NCI-H446 (cell line): ENCODE data around the gene MTHFD1L.

ENCODE experiments used
- DNase-seq, 2 experiments: peaks; one replicate each; lab custom pipeline; 2025; lab: John Stamatoyannopoulos, UW

MTHFD1L gene

GRCh38 chr6:150991487-150991886, 126.0 kb downstream of the MTHFD1L start:
- no peak for DNase-seq

DNA sequence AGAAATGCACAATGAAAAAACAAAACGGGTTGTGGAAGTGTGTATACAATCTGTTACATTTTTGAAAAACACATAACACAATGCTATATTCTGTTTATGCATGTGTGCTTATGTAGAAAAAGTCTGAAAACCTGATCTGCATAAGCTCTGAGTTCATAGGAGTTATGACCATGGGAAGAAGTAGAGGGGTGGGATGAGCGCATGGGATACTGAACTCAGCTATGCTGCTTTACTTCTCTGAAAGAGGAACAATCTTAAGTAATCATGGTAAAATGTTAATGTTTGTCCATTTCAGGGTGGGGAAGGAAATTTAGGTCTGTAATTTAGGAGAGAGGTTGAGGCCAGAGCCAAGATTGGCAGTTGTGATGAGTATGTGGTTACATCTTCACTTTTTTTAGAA, 126.8 kb downstream of the MTHFD1L start:
- no peak for DNase-seq

- DNase-seq: no peak
Measured at GRCh38 chr6:150992703-150993102, 127.2 kb downstream of the MTHFD1L start.

GRCh38 chr6:150993253-150993652, 127.8 kb downstream of the MTHFD1L start:
- DNase-seq: no peak

- DNase-seq: no peak
Measured at GRCh38 chr6:150994026-150994425, 128.5 kb downstream of the MTHFD1L start.

- DNase-seq: no peak
Measured at GRCh38 chr6:150996968-150997367, 131.5 kb downstream of the MTHFD1L start.

DNA sequence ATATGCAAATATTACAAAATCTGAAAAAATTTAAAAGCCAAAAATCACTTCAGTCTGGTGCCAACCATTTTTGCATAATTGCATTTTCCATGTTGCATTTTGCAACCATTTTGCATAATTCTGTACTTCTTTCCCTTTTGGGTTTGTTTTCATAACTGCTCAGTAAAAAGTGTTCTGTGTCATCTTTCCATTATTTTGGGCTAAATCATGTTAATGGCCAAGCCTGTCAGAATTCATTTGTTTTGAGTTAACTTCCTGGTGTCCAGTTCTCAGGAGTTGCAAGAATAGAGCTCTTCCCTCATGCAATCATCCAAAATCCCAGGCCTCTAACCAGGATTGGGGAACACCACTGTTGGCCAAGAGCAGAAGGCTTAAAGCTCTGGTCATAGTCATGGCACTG, 133.6 kb downstream of the MTHFD1L start:
- DNase-seq: no peak

GRCh38 chr6:150999576-150999975, 134.1 kb downstream of the MTHFD1L start:
- DNase-seq: no peak

DNA sequence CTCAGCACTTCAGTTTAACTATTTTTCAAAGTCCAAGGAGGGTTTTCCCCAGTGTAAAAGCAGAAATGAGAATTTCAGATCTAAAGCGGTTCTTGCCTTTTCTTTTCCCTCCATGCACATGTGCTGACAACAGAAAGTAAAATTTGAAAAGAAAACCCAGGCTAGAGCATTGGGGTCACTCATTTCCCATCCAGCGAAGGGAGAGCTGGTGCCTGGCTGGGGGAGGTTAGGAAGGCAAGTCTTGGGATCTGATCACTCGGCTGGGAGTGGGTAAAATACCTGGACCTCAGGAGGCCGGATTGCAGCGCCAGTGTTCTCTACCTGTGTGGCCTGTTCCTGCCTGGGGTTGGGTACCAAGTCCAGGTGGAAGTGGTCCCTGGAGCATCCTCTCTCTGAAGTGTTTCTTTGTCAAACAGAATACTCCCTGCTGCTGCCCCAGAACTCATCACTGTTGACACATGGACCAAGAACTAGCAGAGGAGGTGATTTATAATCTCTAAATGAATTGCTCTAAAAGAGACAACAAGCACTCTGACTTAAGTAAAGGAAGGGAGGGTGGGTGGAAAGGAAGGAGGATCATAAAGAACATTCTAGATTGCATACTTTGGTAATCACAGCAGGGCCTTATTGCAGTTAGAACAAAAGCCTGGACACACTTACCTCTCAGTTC, 136.0 kb downstream of the MTHFD1L start:
- DNase-seq: no peak

- DNase-seq: no peak
Measured at GRCh38 chr6:151002057-151002450, 136.6 kb downstream of the MTHFD1L start.

DNA sequence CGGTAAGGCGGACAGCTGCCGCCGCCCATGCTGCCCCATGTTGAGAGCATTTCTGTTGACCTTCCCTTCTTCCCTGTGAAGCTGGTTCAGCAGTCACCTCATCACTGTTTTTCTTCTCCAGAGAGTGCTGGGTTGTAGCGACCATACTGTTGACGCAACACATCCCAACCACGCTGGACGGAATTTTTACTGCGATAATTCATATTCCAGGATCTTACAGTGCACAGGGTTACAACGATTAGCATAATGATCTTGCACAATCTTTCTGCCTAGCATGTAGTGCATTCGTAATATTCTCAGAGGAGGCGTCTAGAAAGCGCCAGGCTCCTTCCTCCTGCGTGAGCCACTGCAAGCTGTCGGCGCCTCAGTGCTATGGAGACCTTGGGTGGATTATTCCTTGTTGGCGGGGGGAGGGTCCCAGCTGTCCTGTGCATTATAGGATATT, 137.0 kb downstream of the MTHFD1L start:
- no peak for DNase-seq

DNA sequence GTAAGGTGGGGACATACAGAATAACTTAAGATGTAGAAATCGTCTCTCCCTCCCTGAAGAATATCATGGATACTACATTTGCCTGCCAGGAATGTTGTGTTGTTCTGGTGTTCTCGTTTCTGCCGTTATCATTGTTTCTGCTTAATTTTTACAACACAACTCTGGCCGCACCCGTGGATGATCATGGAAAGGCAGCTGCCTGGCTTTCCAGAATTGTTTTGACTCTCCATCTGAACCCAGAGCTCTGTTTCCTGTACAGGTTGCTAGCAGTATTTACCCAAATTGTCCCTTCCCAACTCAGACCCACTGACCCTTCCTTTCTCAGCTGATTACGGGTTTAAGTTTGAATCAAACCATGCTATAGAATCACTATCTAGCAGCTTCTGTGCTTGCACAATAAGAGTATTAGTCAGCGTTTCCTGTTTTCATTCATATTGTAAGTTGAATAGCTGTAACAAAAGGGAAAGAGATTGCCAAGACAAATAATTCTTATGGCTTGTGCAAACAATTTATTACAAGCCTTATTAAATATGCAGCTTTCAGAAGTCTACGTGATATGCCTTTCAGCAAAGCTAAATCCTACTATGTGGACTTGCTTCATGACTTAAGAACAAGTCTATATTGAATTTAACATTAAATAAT, 139.0 kb downstream of the MTHFD1L start:
- no peak for DNase-seq

DNA sequence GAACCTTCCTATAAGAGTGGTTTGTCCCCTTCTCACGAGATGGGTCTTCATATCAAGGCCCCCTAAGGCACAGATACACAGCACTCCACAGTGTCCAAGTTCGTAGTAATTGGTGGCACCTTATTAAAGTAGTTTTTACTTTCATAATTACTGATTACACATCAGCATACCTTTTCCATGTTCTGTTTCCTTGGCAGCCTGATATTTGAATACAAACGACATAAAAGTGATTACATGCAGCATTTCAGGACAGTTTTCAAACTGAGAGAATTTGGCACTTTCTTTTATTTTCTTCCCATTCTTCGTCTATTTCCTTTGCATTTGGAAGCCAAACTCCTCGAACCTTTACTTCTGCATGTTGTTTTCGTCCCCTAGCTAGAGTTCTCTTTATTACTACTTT, 139.7 kb downstream of the MTHFD1L start:
- DNase-seq: no peak

GRCh38 chr6:151005896-151006632, 140.6 kb downstream of the MTHFD1L start:
- no peak for DNase-seq

GRCh38 chr6:151007076-151007475, 141.6 kb downstream of the MTHFD1L start:
- DNase-seq: no peak

GRCh38 chr6:151007922-151008321, 142.4 kb downstream of the MTHFD1L start:
- no peak for DNase-seq

- no peak for DNase-seq
Measured at GRCh38 chr6:151008425-151008824, 142.9 kb downstream of the MTHFD1L start.

DNA sequence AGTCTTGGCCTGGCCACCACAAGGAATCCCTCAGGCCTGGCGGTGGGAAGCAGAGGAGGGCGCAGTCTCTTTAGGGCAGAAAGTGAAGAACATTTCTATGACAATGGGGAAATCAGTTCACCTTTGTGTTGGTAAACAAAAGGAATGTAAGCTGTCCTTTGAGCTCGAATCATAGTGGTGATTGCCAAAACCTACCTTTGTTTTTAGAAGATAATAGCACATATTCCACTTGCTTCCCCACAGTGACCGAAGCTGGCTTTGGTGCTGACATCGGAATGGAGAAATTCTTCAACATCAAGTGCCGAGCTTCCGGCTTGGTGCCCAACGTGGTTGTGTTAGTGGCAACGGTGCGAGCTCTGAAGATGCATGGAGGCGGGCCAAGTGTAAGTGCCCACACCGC, 144.1 kb downstream of the MTHFD1L start:
- DNase-seq: no peak

DNA sequence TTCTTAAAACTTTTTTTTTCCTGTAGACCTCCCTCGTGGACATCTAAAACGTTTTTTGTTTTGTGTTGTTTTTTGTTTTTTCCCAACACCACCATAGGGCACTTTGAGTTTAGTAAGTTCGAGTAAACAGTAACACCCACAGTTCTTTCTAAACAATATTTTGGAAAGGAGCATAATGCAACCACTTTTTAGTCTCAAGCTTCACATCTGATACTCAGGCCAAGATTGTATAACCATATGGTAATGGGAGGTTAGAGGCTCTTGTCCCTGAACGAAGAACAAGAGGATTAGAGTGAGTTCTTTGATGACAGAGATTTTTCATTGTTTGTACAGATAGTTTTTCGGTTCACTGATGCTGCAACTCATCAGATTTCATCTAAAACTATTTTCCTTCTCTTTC, 144.6 kb downstream of the MTHFD1L start:
- DNase-seq: no peak

DNA sequence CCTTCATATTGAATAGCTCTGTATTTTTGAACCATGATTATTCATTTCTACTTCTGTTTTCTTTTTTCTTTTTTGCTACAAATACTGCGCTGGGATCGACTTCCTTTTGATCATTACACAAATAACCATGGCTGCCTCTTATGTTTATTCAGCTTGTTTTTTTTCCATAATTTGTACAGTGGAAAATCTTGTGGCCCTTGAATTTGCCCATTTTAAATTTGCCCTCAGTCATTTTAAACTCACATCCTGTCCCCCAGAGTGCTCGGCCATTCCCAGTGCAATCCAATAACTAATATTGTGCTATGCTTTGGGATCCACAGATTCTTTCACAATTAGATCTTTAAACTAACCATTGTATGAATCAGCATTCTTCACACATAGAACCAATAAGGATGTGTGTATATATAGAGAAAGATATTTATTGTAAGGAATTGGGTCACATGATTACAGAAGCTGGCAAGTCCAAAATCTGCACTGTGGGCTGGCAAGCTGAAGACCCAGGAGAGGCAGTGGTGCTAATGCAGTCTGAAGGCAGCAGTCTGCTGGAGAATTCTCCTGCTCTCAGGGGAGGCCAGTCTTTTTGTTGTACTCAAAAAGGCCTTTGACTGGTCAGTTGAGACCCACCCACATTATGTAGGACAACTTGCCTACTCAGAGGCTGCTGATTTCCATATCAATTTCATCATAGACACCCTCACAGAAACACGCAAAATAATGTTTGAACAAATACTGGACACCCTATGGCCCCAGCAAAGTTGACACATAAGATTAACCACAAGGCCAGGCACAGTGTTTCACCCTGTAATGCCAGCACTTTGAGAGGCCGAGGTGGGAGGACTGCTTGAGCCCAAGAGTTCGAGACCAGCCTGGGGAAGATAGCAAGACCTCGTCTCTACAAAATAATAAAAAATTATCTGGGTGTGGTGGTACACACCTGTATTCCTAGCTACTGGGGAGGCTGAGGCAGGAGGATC, 147.1 kb downstream of the MTHFD1L start:
- no peak for DNase-seq

- DNase-seq: peak; percentile 3 to 32
Measured at GRCh38 chr6:151014404-151015100, 149.1 kb downstream of the MTHFD1L start.
